HG03521 (cell line): ENCODE measurements around the gene ARHGEF16.

Experiments used
- ATAC-seq: cut with Tn5 transposase; IDR thresholded peaks from one replicate; pipeline ENCODE4 v1.9.1; 2021; ENCODE audit warnings: mild to moderate bottlenecking, moderate library complexity; ENCODE audit not compliant: unreplicated experiment

ARHGEF16 gene

DNA sequence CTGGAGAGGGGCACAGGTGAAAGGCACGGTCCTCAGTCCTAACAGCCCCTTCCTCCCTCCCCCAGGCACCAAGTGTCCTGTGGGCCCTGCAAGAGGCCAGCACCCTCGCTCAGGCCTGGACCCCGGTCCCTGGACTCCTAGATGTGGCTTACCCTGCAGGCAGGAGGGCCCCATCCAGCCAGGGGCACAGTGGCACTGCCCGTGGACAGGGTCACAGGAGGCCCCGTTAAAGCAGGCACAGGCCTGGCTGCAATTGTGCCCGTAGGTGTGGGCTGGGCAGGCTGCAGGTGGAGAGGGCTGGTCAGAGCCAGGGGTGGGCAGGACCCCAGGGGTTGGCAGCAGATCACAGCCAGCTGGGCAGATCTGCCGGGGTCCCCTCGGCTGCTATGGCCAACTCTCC lies 44.5 kb downstream of the ARHGEF16 start:
- no peak for ATAC-seq

DNA sequence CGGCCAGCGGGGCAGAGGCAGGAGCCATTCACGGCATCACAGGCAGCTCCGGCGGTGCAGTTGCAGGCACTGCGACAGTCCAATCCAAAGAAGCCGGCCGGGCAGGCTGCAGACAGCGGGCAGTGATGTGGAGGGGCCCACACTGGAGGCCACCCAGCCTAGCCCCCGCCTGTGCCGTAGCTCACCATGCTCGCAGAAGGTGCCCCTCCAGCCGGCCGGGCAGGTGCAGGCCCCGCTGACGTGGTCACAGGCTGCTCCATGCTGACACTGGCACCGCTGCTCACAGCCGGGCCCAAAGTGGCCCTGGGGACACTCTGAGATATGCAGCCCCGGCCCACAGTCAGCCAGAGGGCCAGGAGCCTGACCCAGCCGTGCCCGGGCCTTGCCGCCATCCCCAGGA lies 45.1 kb downstream of the ARHGEF16 start:
- no peak for ATAC-seq

DNA sequence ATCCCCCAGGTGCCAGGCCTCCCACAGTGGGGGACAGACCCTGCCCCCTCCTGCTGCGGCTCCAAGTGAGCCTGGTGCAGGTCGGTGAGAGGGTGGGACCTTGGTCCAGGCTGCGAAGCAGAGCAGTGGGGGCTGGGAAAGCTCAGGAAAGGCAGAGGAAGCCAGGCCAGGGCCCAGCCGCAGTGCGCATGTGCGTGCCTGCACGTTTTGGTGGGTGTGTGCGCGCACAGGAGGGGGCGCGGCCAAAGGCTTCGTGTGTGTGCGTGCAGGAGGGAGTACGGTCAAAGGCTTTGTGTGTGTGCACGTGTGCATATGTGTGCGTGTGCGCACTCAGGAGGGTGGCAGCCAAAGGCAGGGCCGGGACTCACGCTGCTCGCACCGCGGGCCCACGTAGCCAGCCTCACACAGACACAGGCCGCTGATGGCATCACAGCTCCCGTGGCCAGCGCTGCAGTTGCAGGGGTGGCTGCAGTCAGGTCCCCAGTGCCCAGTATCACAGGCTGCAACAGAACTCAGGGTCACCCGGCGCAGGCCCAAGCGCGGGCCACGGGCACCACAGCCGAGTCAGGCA lies 45.9 kb downstream of the ARHGEF16 start:
- ATAC-seq = no peak

- no peak for ATAC-seq
Measured at GRCh38 chr1:3501437-3501836, 47.0 kb downstream of the ARHGEF16 start.

- ATAC-seq = no peak
Measured at GRCh38 chr1:3501856-3502640, 47.6 kb downstream of the ARHGEF16 start.

GRCh38 chr1:3502641-3503524 lies 48.4 kb downstream of the ARHGEF16 start:
- ATAC-seq = no peak

GRCh38 chr1:3503525-3503886 lies 49.0 kb downstream of the ARHGEF16 start:
- ATAC-seq = no peak

- no peak for ATAC-seq
Measured at GRCh38 chr1:3504151-3504821, 49.8 kb downstream of the ARHGEF16 start.

- no peak for ATAC-seq
Measured at GRCh38 chr1:3504822-3505153, 50.3 kb downstream of the ARHGEF16 start.

DNA sequence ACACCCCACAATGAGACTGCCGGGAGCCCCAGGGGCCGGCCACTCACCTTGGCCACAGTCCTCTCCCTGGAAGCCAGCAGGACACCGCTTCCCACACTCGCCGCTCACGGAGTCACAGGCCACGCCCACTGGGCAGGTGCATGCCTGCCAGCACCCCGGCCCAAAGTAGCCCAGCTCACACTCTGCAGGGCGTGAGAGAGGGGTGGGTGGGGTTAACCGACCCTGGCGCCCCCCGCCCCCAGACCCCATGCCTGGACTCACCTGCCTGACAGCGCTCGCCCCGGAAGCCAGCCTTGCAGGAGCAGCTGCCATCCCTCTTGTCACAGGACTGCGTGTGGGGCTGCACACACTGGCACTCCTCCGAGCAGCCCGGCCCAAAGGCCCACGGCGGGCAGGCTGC lies 50.7 kb downstream of the ARHGEF16 start:
- no peak for ATAC-seq

GRCh38 chr1:3506041-3506440 lies 51.6 kb downstream of the ARHGEF16 start:
- ATAC-seq = no peak

DNA sequence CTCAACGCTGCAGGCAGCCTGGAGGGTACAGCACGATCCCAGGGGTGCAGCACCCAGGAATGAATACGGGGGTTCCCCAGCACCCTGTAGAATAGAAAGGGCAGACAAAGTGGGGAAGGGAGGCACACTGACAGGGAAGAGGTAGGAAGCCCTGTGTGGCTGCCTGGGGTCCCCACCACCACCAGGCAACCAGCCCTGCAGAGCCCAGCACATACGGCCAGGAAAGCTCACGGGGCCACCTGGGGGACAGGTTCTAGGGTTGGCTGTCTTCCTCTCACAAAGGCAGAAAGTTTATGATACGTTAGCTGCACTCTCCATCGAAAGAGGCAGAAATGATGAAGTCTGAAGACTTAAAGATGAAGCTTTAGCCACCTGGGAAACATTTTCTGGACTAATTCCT lies 52.5 kb downstream of the ARHGEF16 start:
- no peak for ATAC-seq

- ATAC-seq = no peak
Measured at GRCh38 chr1:3507636-3508275, 53.3 kb downstream of the ARHGEF16 start.

GRCh38 chr1:3508757-3509415 lies 54.4 kb downstream of the ARHGEF16 start:
- ATAC-seq = no peak

GRCh38 chr1:3509721-3510120 lies 55.3 kb downstream of the ARHGEF16 start:
- ATAC-seq = no peak

DNA sequence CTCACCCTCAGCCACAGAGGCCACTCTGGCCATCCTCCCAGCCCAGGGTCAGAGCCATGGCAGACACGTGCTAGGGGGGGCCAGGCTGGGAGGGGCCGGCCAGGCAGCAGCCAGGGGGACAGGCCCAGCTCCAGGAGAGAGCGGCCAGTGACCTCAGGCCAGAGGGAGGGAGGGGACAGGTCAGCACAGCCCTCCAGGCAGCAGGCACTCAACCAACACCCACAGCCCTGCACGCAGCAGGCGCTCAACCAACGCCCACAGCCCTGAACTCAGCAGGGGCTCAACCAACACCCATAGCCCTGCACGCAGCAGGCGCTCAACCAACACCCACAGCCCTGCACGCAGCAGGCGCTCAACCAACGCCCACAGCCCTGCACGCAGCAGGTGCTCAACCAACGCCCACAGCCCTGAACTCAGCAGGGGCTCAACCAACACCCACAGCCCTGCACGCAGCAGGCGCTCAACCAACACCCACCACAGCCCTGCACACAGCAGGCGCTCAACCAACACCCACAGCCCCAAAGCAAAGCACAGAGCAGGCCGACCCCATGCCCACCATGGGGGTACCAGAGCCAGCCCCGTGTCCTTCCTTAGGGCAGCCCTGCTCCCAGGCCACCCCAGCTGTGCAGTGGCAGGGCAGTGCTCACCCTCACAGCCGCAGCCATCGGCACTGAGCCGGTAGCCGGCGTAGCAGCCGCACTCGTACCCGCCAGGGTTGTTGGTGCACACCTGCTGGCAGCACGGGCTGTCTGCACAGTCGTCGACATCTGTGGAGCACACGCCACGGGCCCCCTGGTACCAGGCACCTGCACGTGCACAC lies 55.9 kb downstream of the ARHGEF16 start:
- ATAC-seq = no peak

DNA sequence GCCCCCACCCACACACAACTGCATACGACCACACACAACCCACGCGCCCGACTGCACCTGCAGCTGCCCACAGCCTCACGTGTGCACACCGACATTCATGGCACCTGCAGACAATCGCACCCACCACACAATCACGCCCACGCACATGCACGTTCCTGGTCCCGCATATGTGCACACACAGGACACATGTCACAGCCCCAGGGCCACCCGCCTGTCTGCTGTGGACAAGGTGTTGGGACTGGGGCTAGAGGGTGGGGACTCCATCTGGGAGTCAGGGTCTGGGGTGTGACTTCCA lies 56.4 kb downstream of the ARHGEF16 start:
- ATAC-seq = no peak

- no peak for ATAC-seq
Measured at GRCh38 chr1:3511306-3511705, 56.8 kb downstream of the ARHGEF16 start.

DNA sequence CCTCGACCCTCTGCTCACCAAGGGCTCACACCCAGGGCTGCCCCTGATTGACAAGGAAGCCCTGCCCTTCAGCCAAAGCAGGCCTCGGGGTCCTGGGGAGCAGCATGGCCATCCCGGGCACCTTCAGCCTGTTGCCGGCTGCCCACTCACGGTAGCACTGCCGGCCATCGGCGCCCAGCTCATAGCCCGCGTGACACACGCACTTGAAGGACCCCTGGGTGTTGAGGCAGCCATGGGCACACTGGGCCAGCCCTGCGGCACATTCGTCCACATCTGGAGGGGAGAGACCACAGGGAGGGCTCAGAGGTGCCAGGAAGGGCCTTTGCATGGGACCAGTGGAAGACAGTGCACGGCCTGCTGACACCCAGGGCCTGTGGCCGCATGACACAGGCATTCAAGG lies 57.4 kb downstream of the ARHGEF16 start:
- ATAC-seq = no peak

DNA sequence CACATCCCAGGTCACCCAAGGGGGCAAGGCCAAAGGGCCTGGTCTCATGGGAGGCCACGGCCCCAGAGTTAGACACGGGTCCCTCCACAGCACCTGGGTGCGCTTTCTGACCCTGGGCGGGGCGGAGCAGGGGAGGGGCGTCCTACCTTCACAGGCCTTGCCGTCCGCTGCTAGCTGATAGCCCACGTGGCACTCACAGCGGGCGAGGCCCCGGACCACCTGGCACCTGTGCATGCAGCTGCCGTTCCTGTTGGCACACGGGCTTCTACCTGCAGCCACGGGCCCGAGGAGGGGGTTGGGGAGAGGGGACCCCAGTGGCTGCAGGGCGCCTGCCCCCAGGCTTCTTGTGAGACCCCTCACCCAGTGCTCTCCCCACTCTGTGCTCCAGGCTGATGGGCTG lies 59.9 kb downstream of the ARHGEF16 start:
- ATAC-seq = no peak
